Measurements from ENCODE around the gene PLCD4. TPM values are rescaled to one million over a fixed set of nuclear protein-coding genes. Genes with fewer than 3 reads are reported as not detected.
A peak's percentile ranks its signal among the peaks of the same experiment; 100 is the strongest.

The PLCD4 gene
- polyA plus RNA-seq, 3 donors = 0.04 to 0.05 TPM; not detected in 1

DNA sequence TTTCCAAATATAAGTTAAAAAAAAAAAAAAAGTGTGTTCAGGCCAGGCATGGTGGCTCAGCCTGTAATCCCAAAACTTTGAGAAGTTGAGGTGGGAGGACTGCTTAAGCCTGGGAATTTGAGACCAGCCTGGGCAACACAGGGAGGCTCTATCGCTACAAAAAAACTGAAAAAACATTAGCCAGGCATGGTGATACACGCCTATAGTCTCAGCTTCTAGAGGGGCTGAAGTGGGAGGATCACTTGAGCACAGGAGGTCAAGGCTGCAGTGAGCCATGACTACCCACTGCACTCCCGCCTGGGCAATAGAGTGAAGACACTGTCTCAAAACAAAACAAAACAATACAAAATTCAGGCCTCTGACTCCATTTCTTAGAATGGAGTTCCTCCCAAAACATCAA, 48.7 kb upstream of the PLCD4 start:
- H3K36me3 Mint-ChIP-seq = peaks cover 44 to 75% of the 10 kb centered on the region in 2 donors
- H3K27me3 Mint-ChIP-seq (ENCODE audit: low read depth in 3 of 3) = no peaks in the 10 kb centered on the region
- no peak overlapping the region for H3K4me3 ChIP-seq (replicated peaks in 1 of 3; ENCODE audit: low read depth in 2 of 3, low read length in 3 of 3)
- WGBS (ENCODE audit: insufficient coverage) = 100% methylated on average over 2 of the region's 3 CpGs
- H3K27ac Mint-ChIP-seq = no peak overlapping the region
- peaks cover 41 to 81% of the 10 kb centered on the region in 2 donors for H3K36me3 ChIP-seq (replicated peaks in 1 of 2; ENCODE audit: control insufficient read depth in 1 of 2, insufficient read depth in 2 of 2, low read length in 2 of 2)
- H3K4me1 ChIP-seq (ENCODE audit: control insufficient read depth in 1 of 2, insufficient read depth in 2 of 2, low read length in 2 of 2) = peaks cover 0 to 12% of the 10 kb centered on the region in 2 donors
- H2AFZ ChIP-seq (ENCODE audit: insufficient read depth, low read depth, low read length, poor library complexity, severe bottlenecking) = no peak overlapping the region
- intact Hi-C loops (cut with micrococcal nuclease) = no loop called here
- no peak overlapping the region for H3K4me3 Mint-ChIP-seq
- DNase-seq = no peak
- no peaks in the 10 kb centered on the region for H3K27me3 ChIP-seq (ENCODE audit: control insufficient read depth in 2 of 2, insufficient read depth in 2 of 2, low read length in 2 of 2)
- no peaks in the 10 kb centered on the region for H3K9me3 Mint-ChIP-seq
- TF ChIP-seq, protein P1, sequence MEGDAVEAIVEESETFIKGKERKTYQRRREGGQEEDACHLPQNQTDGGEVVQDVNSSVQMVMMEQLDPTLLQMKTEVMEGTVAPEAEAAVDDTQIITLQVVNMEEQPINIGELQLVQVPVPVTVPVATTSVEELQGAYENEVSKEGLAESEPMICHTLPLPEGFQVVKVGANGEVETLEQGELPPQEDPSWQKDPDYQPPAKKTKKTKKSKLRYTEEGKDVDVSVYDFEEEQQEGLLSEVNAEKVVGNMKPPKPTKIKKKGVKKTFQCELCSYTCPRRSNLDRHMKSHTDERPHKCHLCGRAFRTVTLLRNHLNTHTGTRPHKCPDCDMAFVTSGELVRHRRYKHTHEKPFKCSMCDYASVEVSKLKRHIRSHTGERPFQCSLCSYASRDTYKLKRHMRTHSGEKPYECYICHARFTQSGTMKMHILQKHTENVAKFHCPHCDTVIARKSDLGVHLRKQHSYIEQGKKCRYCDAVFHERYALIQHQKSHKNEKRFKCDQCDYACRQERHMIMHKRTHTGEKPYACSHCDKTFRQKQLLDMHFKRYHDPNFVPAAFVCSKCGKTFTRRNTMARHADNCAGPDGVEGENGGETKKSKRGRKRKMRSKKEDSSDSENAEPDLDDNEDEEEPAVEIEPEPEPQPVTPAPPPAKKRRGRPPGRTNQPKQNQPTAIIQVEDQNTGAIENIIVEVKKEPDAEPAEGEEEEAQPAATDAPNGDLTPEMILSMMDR (IDR thresholded peaks at IDR 0.05) = no peak
- peaks cover 30% of the 10 kb centered on the region for H3K79me2 ChIP-seq (ENCODE audit: insufficient read depth, low read length)
- H3K9ac ChIP-seq (ENCODE audit: insufficient read depth, low read length, poor library complexity, severe bottlenecking) = no peak overlapping the region
- H3K9me3 ChIP-seq (replicated peaks in 1 of 2; ENCODE audit: control insufficient read depth in 1 of 2, insufficient read depth in 1 of 2, low read length in 2 of 2) = no peaks in the 10 kb centered on the region
- H3K4me2 ChIP-seq (replicated peaks; ENCODE audit: extremely low read depth, low read length, poor library complexity, severe bottlenecking) = no peak overlapping the region
- H4K20me1 ChIP-seq (ENCODE audit: insufficient read depth, low read length) = no peaks in the 10 kb centered on the region
- no peak overlapping the region for H3K27ac ChIP-seq (ENCODE audit: low read depth in 1 of 2, low read length in 2 of 2)
- H3K4me1 Mint-ChIP-seq = peaks cover 10% of the 10 kb centered on the region

DNA sequence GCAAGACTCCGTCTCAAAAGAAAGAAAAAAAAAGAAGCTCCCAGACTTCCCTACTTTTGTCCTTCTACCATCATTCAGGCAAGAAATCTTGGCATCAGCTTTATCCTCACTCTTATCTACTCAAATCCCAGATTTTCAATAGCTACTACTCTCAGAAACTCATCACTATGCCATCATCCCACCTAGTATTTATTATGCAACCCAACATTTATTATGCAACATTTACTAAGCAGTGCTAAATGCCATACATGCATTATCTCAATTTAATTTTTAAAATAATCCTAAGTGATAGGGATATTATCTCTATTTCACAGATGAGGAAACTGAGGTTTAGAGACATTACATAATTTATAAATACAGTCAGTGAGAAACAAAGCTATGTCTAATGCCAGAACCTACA, 43.6 kb upstream of the PLCD4 start:
- no peaks in the 10 kb centered on the region for H3K9me3 Mint-ChIP-seq
- H3K27ac ChIP-seq (ENCODE audit: low read depth in 1 of 2, low read length in 2 of 2) = peak overlapping the region in 1 of 2 donors; percentile 46
- TF ChIP-seq, protein P1 (IDR thresholded peaks at IDR 0.05) = no peak
- no peaks in the 10 kb centered on the region for H3K9me3 ChIP-seq (replicated peaks in 1 of 2; ENCODE audit: control insufficient read depth in 1 of 2, insufficient read depth in 1 of 2, low read length in 2 of 2)
- peaks cover 28 to 47% of the 10 kb centered on the region in 2 donors for H3K36me3 Mint-ChIP-seq
- H3K4me2 ChIP-seq (replicated peaks; ENCODE audit: extremely low read depth, low read length, poor library complexity, severe bottlenecking) = no peak overlapping the region
- intact Hi-C loops (cut with micrococcal nuclease) = loop anchor here (10.0 kb wide), 3 partner anchors 159 to 289 kb away; partner anchors contain the start of genes AAMP (in 1 of the 2), CTDSP1 (in 1 of the 2) and PNKD (in 1 of the 2)
- DNase-seq = no peak
- no peak overlapping the region for H3K4me3 Mint-ChIP-seq
- H3K36me3 ChIP-seq (replicated peaks in 1 of 2; ENCODE audit: control insufficient read depth in 1 of 2, insufficient read depth in 2 of 2, low read length in 2 of 2) = peaks cover 21 to 43% of the 10 kb centered on the region in 2 donors
- H3K4me1 ChIP-seq (ENCODE audit: control insufficient read depth in 1 of 2, insufficient read depth in 2 of 2, low read length in 2 of 2) = peaks cover 10 to 11% of the 10 kb centered on the region in 2 donors
- H3K27me3 Mint-ChIP-seq (ENCODE audit: low read depth in 3 of 3) = no peaks in the 10 kb centered on the region
- no peak overlapping the region for H3K9ac ChIP-seq (ENCODE audit: insufficient read depth, low read length, poor library complexity, severe bottlenecking)
- H3K4me1 Mint-ChIP-seq = peaks cover 23% of the 10 kb centered on the region
- no peak overlapping the region for H2AFZ ChIP-seq (ENCODE audit: insufficient read depth, low read depth, low read length, poor library complexity, severe bottlenecking)
- peak overlapping the region in 1 of 7 donors; percentile 51 for H3K27ac Mint-ChIP-seq
- no peaks in the 10 kb centered on the region for H4K20me1 ChIP-seq (ENCODE audit: insufficient read depth, low read length)
- H3K79me2 ChIP-seq (ENCODE audit: insufficient read depth, low read length) = peaks cover 77% of the 10 kb centered on the region
- H3K4me3 ChIP-seq (replicated peaks in 1 of 3; ENCODE audit: low read depth in 2 of 3, low read length in 3 of 3) = no peak overlapping the region
- H3K27me3 ChIP-seq (ENCODE audit: control insufficient read depth in 2 of 2, insufficient read depth in 2 of 2, low read length in 2 of 2) = no peaks in the 10 kb centered on the region
- 83% methylated on average over 1 of the region's 1 CpG for WGBS (ENCODE audit: insufficient coverage)
